IPS-18a (cell line): ENCODE data around the gene ISOC1.

Source experiments
- H3K27ac ChIP-seq: one replicate; pipeline ENCODE4 v1.5.1; 2013; ENCODE audit warnings: low read length
- H3K27me3 ChIP-seq: one replicate; pipeline ENCODE4 v1.6.1; 2013; ENCODE audit warnings: mild to moderate bottlenecking, low read length; ENCODE audit not compliant: control insufficient read depth, insufficient read depth
- H3K36me3 ChIP-seq: one replicate; pipeline ENCODE4 v1.6.1; 2013; ENCODE audit warnings: low read depth, low read length; ENCODE audit not compliant: control insufficient read depth
- H3K4me1 ChIP-seq: one replicate; pipeline ENCODE4 v1.6.1; 2013; ENCODE audit warnings: low read depth, low read length; ENCODE audit not compliant: control insufficient read depth
- H3K4me3 ChIP-seq: one replicate; pipeline ENCODE4 v1.5.1; 2013; ENCODE audit warnings: low read length
- H3K9ac ChIP-seq: one replicate; pipeline ENCODE4 v1.6.1; 2013; ENCODE audit warnings: mild to moderate bottlenecking, low read length, moderate library complexity
- H3K9me3 ChIP-seq: one replicate; pipeline ENCODE4 v1.6.1; 2013; ENCODE audit warnings: low read depth, low read length; ENCODE audit not compliant: control insufficient read depth

Gene ISOC1

DNA sequence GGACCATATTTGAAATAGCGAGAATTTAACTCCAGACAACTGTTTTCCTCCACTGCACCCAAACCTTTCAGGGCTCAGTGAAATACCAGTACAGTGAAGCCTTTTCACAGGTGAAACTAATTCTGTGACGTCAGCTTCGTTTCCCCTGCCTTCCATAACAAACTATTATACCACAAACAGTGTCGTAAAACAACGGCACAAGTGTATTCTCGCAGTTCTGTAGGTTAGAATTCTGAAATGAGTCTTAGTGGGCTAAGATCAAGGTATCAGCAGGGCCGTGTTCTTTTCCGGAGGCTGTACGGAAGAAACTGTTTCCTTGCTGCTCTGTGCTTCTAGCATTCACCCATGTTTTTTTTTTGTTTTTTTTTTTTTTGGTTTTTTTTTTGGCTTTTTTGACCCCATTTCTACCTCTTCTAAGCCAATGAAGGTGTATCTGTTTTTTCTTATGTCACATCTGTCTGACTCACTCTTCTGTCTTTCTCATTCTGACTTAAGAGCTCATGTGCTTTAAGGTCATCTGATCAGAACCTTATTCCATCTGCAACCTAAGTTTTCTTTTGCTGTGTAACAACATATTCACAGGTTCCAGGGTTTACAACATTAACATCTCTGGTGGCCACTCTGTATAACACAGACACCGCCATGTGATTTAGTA, 20.1 kb downstream of the ISOC1 start:
- H3K27ac ChIP-seq: no peak overlapping the region
- no peaks in the 10 kb centered on the region for H3K36me3 ChIP-seq
- H3K4me3 ChIP-seq: no peak overlapping the region
- no peaks in the 10 kb centered on the region for H3K27me3 ChIP-seq
- H3K4me1 ChIP-seq: peaks cover 9% of the 10 kb centered on the region
- H3K9me3 ChIP-seq: no peaks in the 10 kb centered on the region
- no peak overlapping the region for H3K9ac ChIP-seq

DNA sequence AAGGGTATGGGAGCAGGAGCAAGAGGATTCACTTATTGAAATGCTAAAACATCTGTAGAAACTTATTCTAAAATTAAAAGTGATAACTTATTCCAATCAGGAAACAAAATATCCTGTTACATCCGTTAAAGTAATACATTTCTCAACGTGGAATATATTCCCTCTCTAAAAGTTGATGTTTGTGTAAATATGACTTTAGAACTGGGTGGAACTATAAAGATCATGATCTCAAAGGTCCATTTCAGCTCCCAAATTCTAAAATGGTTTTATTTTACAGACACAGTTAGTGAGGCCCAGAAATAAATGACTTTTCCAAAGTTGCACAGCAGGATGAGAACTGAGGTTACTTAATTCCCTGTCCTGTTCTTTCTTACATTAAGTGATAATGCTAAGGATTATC, 21.1 kb downstream of the ISOC1 start:
- Histone ChIP-seq H3K27me3 (no peaks in the 10 kb centered on the region), H3K9ac (no peak overlapping the region), H3K4me3 (no peak overlapping the region), H3K9me3 (no peaks in the 10 kb centered on the region), H3K36me3 (no peaks in the 10 kb centered on the region), H3K4me1 (peaks cover 9% of the 10 kb centered on the region), H3K27ac (no peak overlapping the region)

DNA sequence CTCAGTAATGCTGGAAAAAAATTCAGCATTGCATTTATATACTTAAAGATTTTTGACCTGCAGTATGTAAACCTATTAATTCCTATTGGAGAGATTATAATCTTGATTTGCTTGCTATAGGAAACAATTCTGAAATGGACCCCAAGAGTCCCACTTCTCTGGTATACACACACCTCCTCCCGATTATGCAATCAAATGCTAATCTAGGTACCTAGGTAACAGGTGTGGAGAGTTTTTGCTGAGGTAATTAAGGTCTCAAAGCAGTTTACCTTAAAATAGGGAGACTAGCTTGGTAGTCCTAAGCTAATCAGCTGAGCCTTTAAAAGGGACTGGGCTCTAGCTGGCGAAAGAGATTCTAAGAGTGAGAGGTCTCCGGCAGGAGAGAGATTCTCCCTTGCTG, 22.2 kb downstream of the ISOC1 start:
- peaks cover 9% of the 10 kb centered on the region for H3K4me1 ChIP-seq
- no peak overlapping the region for H3K27ac ChIP-seq
- H3K9ac ChIP-seq: no peak overlapping the region
- H3K4me3 ChIP-seq: no peak overlapping the region
- no peaks in the 10 kb centered on the region for H3K36me3 ChIP-seq
- no peaks in the 10 kb centered on the region for H3K27me3 ChIP-seq
- H3K9me3 ChIP-seq: no peaks in the 10 kb centered on the region

DNA sequence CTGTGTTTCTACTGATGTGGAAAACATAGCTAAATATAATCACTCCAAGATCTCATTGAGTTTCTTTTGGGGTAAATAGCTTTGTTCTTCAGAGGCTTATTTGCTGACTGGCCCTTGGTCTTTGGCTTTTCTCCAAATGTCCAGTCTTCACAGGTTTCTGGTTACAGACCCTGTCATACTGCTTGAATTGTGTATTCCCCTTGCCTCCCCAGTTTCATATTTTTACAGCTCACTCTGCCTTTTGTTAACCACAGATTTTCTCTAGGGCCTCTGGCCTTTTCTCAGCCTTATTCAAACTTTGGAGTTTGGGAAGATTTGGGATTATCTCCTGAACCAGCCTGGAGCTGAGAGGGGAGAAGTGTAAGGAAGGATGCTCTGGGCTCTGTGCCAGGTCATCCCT, 23.9 kb downstream of the ISOC1 start:
- H3K4me1 ChIP-seq: peaks cover 9% of the 10 kb centered on the region
- H3K4me3 ChIP-seq: no peak overlapping the region
- H3K27me3 ChIP-seq: no peaks in the 10 kb centered on the region
- H3K36me3 ChIP-seq: no peaks in the 10 kb centered on the region
- no peak overlapping the region for H3K9ac ChIP-seq
- no peak overlapping the region for H3K27ac ChIP-seq
- no peaks in the 10 kb centered on the region for H3K9me3 ChIP-seq

DNA sequence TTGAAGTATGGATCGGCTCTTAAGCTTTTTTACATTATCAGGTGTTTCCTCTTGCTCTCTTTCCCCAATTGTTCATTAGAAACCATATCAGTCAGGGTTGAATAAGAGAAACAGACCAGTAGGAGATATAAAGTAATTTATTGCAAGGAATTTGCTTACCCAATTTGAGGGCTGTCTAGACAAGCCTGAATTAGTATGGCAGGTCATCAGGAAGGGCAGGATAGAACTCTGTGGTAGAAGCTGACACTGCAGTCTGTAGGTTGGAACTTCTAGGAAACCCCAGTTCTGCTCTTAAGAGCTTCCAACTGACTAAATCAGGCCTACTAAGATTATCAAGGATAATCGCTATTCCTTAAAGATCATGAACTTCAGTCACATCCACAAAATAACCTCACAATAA, 24.3 kb downstream of the ISOC1 start:
- Histone ChIP-seq H3K9me3 (no peaks in the 10 kb centered on the region), H3K27ac (no peak overlapping the region), H3K9ac (no peak overlapping the region), H3K4me3 (no peak overlapping the region), H3K4me1 (peaks cover 9% of the 10 kb centered on the region), H3K27me3 (no peaks in the 10 kb centered on the region), H3K36me3 (no peaks in the 10 kb centered on the region)

DNA sequence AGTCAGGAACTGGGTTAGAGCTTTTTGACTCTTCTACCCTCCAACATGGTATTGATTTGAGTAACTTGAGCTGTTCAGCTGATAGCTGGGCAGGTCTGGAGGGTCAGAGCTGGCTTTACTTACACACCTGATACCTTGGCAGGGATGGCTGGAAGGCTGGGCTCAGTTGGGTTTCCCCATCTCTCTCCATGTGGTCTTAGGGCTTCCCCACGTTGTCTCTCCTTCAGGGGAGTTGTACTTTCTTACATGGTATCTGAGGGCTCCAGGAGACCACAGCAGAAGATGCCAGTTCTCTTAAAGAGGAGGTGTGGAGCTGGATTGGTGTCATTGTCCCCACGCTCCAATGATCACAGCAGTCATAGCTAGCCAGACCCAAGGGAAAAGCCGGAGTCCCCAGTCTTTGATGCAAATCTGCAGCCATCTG, 25.6 kb downstream of the ISOC1 start:
- no peaks in the 10 kb centered on the region for H3K9me3 ChIP-seq
- no peak overlapping the region for H3K9ac ChIP-seq
- no peaks in the 10 kb centered on the region for H3K36me3 ChIP-seq
- no peaks in the 10 kb centered on the region for H3K27me3 ChIP-seq
- no peak overlapping the region for H3K4me3 ChIP-seq
- H3K4me1 ChIP-seq: peaks cover 6% of the 10 kb centered on the region
- H3K27ac ChIP-seq: no peak overlapping the region

DNA sequence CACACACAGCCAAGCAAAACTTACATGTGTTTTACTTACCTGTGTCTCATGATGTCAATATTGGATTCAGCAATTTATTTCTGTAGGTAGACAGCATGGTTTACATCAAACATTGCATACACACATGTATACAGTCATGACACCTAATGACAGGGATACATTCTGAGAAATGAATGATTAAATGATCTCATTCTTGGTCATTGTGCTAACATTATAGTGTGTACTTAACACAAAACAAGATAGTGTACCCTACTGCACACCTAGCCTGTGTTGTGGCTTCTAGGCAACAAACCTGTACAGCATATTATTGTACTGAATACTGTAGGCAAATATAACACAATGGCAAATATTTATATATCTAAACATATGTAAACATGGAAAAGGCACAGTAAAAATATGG, 28.0 kb downstream of the ISOC1 start:
- Histone ChIP-seq H3K9me3 (no peaks in the 10 kb centered on the region), H3K4me3 (no peak overlapping the region), H3K4me1 (no peaks in the 10 kb centered on the region), H3K36me3 (no peaks in the 10 kb centered on the region), H3K9ac (no peak overlapping the region), H3K27ac (no peak overlapping the region), H3K27me3 (no peaks in the 10 kb centered on the region)

DNA sequence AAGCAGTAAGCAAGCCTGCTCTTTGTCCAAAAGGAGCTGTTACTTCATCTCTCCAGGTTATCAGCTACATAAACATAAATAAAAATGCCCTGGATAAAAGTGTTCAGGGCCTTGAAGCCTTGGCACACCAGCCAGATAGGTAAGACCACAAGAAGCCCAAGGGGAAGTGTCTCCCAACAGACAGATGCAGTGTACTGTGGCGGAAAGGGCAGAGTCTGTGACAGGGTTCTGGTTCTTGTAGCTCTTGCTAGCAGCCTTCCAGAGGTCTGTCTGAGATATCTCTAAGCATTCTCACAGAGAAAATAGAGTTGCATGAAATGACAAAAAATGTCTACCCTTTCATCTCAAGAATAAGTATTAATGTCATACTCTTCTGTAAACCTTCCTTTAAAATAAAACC, 30.1 kb downstream of the ISOC1 start:
- Histone ChIP-seq H3K36me3 (no peaks in the 10 kb centered on the region), H3K4me1 (no peaks in the 10 kb centered on the region), H3K27ac (no peak overlapping the region), H3K27me3 (no peaks in the 10 kb centered on the region), H3K9me3 (no peaks in the 10 kb centered on the region), H3K4me3 (no peak overlapping the region), H3K9ac (no peak overlapping the region)

DNA sequence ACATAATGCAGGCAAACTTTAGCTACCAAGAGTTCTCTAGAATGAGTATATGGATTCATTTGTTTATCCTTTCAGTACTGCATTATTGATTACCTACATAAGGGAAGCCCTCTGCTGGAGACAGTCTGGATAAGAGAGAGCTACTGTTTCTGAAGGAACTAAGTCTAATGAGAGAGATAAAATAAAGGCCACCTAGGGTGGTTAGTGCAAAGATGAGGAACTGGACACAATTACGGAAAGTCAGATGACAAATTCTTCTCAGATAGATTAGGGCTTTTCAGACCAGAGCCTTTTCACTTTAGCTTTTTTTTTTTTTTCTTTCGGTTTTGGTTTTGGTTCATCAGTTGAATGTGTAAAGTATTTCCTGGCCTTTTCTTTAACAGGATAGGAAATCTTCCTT, 31.3 kb downstream of the ISOC1 start:
- no peaks in the 10 kb centered on the region for H3K36me3 ChIP-seq
- no peaks in the 10 kb centered on the region for H3K9me3 ChIP-seq
- H3K9ac ChIP-seq: no peak overlapping the region
- H3K4me1 ChIP-seq: no peaks in the 10 kb centered on the region
- H3K27me3 ChIP-seq: no peaks in the 10 kb centered on the region
- H3K4me3 ChIP-seq: no peak overlapping the region
- H3K27ac ChIP-seq: no peak overlapping the region

DNA sequence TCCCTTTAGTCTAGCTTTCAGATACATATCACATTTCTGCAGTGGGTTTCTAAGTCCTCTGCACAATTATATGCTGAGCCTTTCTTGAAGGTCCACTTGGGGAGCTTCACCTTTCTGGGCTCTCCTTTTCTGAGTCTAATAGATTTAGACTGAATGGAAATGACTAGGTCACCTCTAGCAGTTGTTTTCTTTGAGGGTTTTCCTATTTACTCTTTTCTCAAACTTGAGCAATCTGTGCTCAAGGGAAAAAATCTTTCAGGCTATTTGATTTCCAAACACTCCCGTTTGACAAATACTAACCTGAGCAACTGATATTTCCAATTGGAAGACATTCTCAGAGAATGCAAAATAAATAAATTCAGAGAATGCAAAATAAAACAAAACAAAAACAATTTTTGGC, 39.0 kb downstream of the ISOC1 start:
- Histone ChIP-seq H3K4me1 (no peaks in the 10 kb centered on the region), H3K4me3 (no peak overlapping the region), H3K27me3 (no peaks in the 10 kb centered on the region), H3K36me3 (no peaks in the 10 kb centered on the region), H3K9ac (no peak overlapping the region), H3K9me3 (no peaks in the 10 kb centered on the region), H3K27ac (no peak overlapping the region)

DNA sequence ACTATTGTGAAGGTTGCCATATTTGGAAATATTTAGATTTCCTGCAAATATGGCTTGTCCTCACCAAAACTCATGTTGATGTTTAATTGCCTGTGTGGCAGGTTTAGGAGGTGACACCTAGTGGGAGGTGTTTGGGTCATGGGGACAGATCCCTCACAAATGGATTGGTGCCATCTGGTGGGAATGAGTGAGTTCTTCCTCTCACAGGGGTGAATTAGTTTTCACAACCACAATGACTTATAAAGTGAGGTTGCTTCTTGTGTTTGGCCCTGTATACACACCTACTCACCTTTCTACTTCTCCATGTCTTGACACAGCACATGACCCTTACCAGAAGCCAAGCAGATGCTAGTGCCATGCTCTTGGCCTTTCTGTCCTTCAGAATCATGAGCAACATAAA, 41.1 kb downstream of the ISOC1 start:
- no peak overlapping the region for H3K27ac ChIP-seq
- H3K27me3 ChIP-seq: no peaks in the 10 kb centered on the region
- no peaks in the 10 kb centered on the region for H3K36me3 ChIP-seq

DNA sequence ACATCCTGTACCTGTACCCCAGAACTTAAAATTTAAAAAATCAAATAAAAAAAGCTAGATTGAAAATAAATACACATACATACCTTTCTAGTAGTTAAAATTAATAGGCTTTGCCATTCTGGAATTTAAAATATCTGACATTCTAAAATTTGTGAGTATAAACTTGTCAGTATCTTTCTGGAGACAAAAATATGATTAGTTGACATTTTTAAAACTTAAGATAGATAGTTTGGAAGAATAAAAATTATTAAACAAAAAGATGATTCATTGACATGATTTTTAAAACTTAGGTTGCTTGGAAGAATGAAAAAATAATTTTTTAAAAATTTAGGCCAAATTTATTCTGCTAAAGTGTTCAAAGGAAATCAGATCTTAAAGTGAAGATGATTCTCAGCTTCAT, 43.1 kb downstream of the ISOC1 start:
- no peaks in the 10 kb centered on the region for H3K27me3 ChIP-seq
- H3K36me3 ChIP-seq: no peaks in the 10 kb centered on the region
- no peak overlapping the region for H3K9ac ChIP-seq
- H3K4me1 ChIP-seq: no peaks in the 10 kb centered on the region
- no peak overlapping the region for H3K27ac ChIP-seq
- H3K9me3 ChIP-seq: no peaks in the 10 kb centered on the region
- no peak overlapping the region for H3K4me3 ChIP-seq

More for the DNA sequence above, 41.1 kb downstream of the ISOC1 start:
- Histone ChIP-seq H3K4me1 (no peaks in the 10 kb centered on the region), H3K9ac (no peak overlapping the region), H3K4me3 (no peak overlapping the region), H3K9me3 (no peaks in the 10 kb centered on the region)
